ENCODE data around the gene KLHL42.

KLHL42 gene

DNA sequence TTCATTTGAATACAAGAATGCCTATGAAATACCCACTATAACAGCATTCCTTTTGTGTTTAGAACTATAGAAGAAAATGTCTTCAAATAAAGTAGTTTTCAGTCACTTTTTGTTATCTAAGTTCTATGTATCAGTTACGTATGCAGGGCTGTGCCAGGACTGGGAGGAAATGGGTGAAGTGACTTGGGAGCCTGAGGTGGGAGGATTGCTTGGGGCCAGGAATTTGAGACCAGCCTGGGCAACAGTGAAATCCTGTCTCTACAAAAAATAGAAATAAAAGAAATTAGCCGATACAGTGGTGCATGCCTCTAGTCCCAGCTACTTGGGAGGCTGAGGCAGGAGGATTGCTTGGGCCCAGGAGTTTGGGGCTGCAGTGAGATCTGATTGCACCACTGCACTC, 22.9 kb downstream of the KLHL42 start:
- no peak overlapping the region for H3K9ac ChIP-seq (ENCODE audit: low read length)
- peaks cover 6% of the 10 kb centered on the region for H3K4me1 ChIP-seq (ENCODE audit: insufficient read depth, low read length, severe bottlenecking)
- no peaks in the 10 kb centered on the region for H3K27me3 ChIP-seq (ENCODE audit: insufficient read depth, low read length)
- no peaks in the 10 kb centered on the region for H3K79me2 ChIP-seq (ENCODE audit: insufficient read depth, low read length)
- H3F3A ChIP-seq (ENCODE audit: insufficient read depth, low read length), result no peaks in the 10 kb centered on the region
- no peak overlapping the region for H3K4me2 ChIP-seq (ENCODE audit: low read length)
- TF ChIP-seq EZH2 (IDR thresholded peaks at IDR 0.05; ENCODE audit: borderline replicate concordance, low read length), result no peak
- TF ChIP-seq, protein P1, sequence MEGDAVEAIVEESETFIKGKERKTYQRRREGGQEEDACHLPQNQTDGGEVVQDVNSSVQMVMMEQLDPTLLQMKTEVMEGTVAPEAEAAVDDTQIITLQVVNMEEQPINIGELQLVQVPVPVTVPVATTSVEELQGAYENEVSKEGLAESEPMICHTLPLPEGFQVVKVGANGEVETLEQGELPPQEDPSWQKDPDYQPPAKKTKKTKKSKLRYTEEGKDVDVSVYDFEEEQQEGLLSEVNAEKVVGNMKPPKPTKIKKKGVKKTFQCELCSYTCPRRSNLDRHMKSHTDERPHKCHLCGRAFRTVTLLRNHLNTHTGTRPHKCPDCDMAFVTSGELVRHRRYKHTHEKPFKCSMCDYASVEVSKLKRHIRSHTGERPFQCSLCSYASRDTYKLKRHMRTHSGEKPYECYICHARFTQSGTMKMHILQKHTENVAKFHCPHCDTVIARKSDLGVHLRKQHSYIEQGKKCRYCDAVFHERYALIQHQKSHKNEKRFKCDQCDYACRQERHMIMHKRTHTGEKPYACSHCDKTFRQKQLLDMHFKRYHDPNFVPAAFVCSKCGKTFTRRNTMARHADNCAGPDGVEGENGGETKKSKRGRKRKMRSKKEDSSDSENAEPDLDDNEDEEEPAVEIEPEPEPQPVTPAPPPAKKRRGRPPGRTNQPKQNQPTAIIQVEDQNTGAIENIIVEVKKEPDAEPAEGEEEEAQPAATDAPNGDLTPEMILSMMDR (IDR thresholded peaks at IDR 0.05; ENCODE audit: low read length), result no peak
- no peaks in the 10 kb centered on the region for H3K9me3 ChIP-seq (ENCODE audit: low read length)
- H3K27ac ChIP-seq (ENCODE audit: low read depth, low read length, poor library complexity, severe bottlenecking), result no peak overlapping the region
- no peaks in the 10 kb centered on the region for H3K9me2 ChIP-seq (ENCODE audit: low read depth, low read length)
- H4K20me1 ChIP-seq (ENCODE audit: insufficient read depth, low read length), result no peaks in the 10 kb centered on the region
- H3K4me3 ChIP-seq (ENCODE audit: low read depth, low read length, poor library complexity, severe bottlenecking), result no peak overlapping the region
- H3K36me3 ChIP-seq (ENCODE audit: insufficient read depth, low read length), result peaks cover 17% of the 10 kb centered on the region
- H2AFZ ChIP-seq (ENCODE audit: low read length), result no peak overlapping the region

DNA sequence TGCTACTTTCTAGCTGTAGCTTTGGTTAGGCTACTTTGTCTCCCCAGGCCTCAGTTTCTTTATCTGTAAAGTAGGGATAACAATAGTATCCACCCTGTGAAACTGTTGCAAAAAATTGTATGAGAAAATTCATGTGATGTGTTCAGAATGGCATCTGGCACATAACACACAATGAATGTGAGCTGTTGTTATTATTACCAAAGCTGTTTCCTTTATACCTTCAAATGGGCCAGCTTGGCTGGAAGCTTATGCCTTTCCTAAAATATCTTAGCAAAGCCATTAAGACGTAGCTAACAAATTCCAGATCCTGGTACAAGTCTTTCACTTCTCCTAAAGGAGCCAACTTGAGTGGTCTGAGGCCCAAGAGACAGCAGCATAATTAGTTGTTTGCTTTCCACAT, 25.2 kb downstream of the KLHL42 start:
- no peaks in the 10 kb centered on the region for H3K27me3 ChIP-seq (ENCODE audit: insufficient read depth, low read length)
- no peak overlapping the region for H2AFZ ChIP-seq (ENCODE audit: low read length)
- H3K9ac ChIP-seq (ENCODE audit: low read length), result no peak overlapping the region
- H3K4me2 ChIP-seq (ENCODE audit: low read length), result no peak overlapping the region
- no peaks in the 10 kb centered on the region for H3K9me2 ChIP-seq (ENCODE audit: low read depth, low read length)
- H3K36me3 ChIP-seq (ENCODE audit: insufficient read depth, low read length), result no peaks in the 10 kb centered on the region
- no peak overlapping the region for H3K4me3 ChIP-seq (ENCODE audit: low read depth, low read length, poor library complexity, severe bottlenecking)
- no peaks in the 10 kb centered on the region for H3K9me3 ChIP-seq (ENCODE audit: low read length)
- H3K4me1 ChIP-seq (ENCODE audit: insufficient read depth, low read length, severe bottlenecking), result peaks cover 6% of the 10 kb centered on the region
- H3K79me2 ChIP-seq (ENCODE audit: insufficient read depth, low read length), result no peaks in the 10 kb centered on the region
- no peak for TF ChIP-seq EZH2 (IDR thresholded peaks at IDR 0.05; ENCODE audit: borderline replicate concordance, low read length)
- TF ChIP-seq, protein P1 (IDR thresholded peaks at IDR 0.05; ENCODE audit: low read length), result no peak
- no peaks in the 10 kb centered on the region for H3F3A ChIP-seq (ENCODE audit: insufficient read depth, low read length)
- H3K27ac ChIP-seq (ENCODE audit: low read depth, low read length, poor library complexity, severe bottlenecking), result no peak overlapping the region
- no peaks in the 10 kb centered on the region for H4K20me1 ChIP-seq (ENCODE audit: insufficient read depth, low read length)

DNA sequence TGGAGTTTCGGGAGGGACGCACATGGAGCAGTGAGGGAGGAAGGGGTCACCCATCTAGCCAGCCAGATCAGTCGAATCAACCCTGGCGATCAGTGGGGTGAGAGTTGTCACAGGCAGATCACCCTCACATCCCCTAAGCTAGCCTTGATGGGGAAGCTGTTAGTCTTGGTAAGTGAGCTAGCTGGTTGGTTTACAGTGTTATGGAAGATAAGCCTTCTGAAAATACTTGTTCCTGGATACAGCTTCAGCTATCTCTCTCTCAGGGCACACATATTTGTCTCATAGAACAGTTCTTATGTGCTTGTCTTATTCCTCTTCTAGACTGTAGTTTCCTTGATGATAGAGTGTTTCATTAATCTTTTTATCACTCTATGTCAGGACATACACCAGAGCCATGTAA, 26.2 kb downstream of the KLHL42 start:
- Histone ChIP-seq H3K9ac (ENCODE audit: low read length) (no peak overlapping the region), H3K9me3 (ENCODE audit: low read length) (no peaks in the 10 kb centered on the region), H3K4me3 (ENCODE audit: low read depth, low read length, poor library complexity, severe bottlenecking) (no peak overlapping the region), H3K4me1 (ENCODE audit: insufficient read depth, low read length, severe bottlenecking) (peaks cover 11% of the 10 kb centered on the region), H2AFZ (ENCODE audit: low read length) (no peak overlapping the region), H3K79me2 (ENCODE audit: insufficient read depth, low read length) (no peaks in the 10 kb centered on the region), H3K27ac (ENCODE audit: low read depth, low read length, poor library complexity, severe bottlenecking) (no peak overlapping the region), H3K4me2 (ENCODE audit: low read length) (no peak overlapping the region), H4K20me1 (ENCODE audit: insufficient read depth, low read length) (no peaks in the 10 kb centered on the region), H3K9me2 (ENCODE audit: low read depth, low read length) (no peaks in the 10 kb centered on the region), H3F3A (ENCODE audit: insufficient read depth, low read length) (no peaks in the 10 kb centered on the region), H3K27me3 (ENCODE audit: insufficient read depth, low read length) (no peaks in the 10 kb centered on the region), H3K36me3 (ENCODE audit: insufficient read depth, low read length) (no peaks in the 10 kb centered on the region)
- TF ChIP-seq, protein P1 (IDR thresholded peaks at IDR 0.05; ENCODE audit: low read length), result no peak

Measured in OCI-LY1 (cell line).